GM19351 (cell line): ENCODE data around the gene GAN.

Experiments
- ATAC-seq: cut with Tn5 transposase; IDR thresholded peaks from one replicate; pipeline ENCODE4 v1.9.1; 2021; ENCODE audit warnings: mild to moderate bottlenecking, moderate library complexity; ENCODE audit not compliant: unreplicated experiment

Gene GAN

GRCh38 chr16:81350306-81350615 lies 35.5 kb downstream of the GAN start:
- ATAC-seq, result no peak

GRCh38 chr16:81353895-81354294 lies 39.1 kb downstream of the GAN start:
- ATAC-seq, result no peak

GRCh38 chr16:81357711-81358260 lies 43.0 kb downstream of the GAN start:
- ATAC-seq, result no peak

GRCh38 chr16:81358860-81359259 lies 44.1 kb downstream of the GAN start:
- no peak for ATAC-seq

- no peak for ATAC-seq
Measured at GRCh38 chr16:81360135-81360534, 45.4 kb downstream of the GAN start.

- no peak for ATAC-seq
Measured at GRCh38 chr16:81365731-81366130, 51.0 kb downstream of the GAN start.

GRCh38 chr16:81366316-81366932 lies 51.7 kb downstream of the GAN start:
- no peak for ATAC-seq

- no peak for ATAC-seq
Measured at GRCh38 chr16:81367821-81368220, 53.1 kb downstream of the GAN start.

GRCh38 chr16:81369888-81370504 lies 55.2 kb downstream of the GAN start:
- no peak for ATAC-seq

GRCh38 chr16:81371106-81371505 lies 56.3 kb downstream of the GAN start:
- ATAC-seq, result no peak

- no peak for ATAC-seq
Measured at GRCh38 chr16:81374550-81374949, 59.8 kb downstream of the GAN start.

- no peak for ATAC-seq
Measured at GRCh38 chr16:81376880-81377279, 62.1 kb downstream of the GAN start.

GRCh38 chr16:81378049-81378448 lies 63.3 kb downstream of the GAN start:
- ATAC-seq, result no peak

- no peak for ATAC-seq
Measured at GRCh38 chr16:81380932-81381331, 66.2 kb downstream of the GAN start.

- ATAC-seq, result no peak
Measured at GRCh38 chr16:81384006-81384405, 69.2 kb downstream of the GAN start.

GRCh38 chr16:81385031-81385756 lies 70.4 kb downstream of the GAN start:
- ATAC-seq, result no peak

- ATAC-seq, result no peak
Measured at GRCh38 chr16:81388357-81388756, 73.6 kb downstream of the GAN start.

- no peak for ATAC-seq
Measured at GRCh38 chr16:81390840-81391239, 76.1 kb downstream of the GAN start.

- no peak for ATAC-seq
Measured at GRCh38 chr16:81392011-81392410, 77.2 kb downstream of the GAN start.

- no peak for ATAC-seq
Measured at GRCh38 chr16:81394416-81394815, 79.7 kb downstream of the GAN start.

GRCh38 chr16:81394966-81395655 lies 80.3 kb downstream of the GAN start:
- ATAC-seq, result no peak
